SU-DHL-6 (cell line): Measurements from ENCODE around the gene POLD3.
A peak's percentile ranks its signal among the peaks of the same experiment; 100 is the strongest.

Experiments
- EZH2phosphoT487 ChIP-seq: fragments of 200-600 bp; sonication (generic), shearing (Covaris generic); conservative IDR thresholded peaks from 2 replicates; pipeline ENCODE4 v1.6.1; 2018; ENCODE audit warnings: mild to moderate bottlenecking, antibody characterized with exemption, low read length, moderate library complexity, mixed read lengths
- TF ChIP-seq, protein P1 (sequence below): fragments of 200-600 bp; sonication (generic); IDR thresholded peaks from one replicate; pipeline ENCODE4 v1.5.1; 2017; ENCODE audit warnings: antibody characterized with exemption, mild to moderate bottlenecking, low read length, moderate library complexity; ENCODE audit not compliant: insufficient read depth, poor library complexity, severe bottlenecking

DNA sequence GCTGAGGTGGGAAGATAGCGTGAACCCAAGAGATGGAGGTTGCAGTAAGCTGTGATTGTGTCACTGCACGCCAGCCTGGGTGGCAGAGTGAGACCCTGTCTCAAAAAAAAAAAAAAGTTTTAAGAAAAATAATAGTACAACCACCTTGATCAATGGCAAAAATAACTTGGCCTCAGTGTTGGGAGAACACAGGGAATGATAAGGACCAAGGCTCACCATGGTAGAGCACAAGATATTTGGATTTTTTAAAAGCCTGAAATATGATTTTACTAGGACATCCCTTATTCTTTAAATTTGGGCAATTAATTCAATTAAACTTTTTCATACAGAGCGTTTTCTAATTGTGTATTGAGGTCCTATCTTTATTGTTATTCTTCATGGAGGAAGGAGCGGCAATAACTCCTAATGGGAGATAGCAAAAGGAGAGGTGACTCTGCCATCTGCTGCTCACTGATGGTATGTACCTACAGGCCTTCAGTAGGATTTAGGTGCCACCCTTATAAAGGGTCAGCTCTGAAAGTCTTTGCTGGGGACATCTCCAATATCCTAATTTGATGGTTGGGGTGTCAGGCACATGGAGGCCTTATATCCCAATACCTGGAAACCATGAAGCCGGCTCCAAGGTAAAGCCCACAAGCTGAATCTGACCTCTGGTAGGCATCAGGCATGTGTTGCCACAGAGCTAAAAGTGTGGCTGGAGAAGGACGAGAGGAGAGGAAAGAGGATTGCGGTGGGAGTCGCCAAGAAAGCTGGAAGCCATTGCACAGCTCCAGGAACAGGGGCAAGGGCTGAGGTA is 21.9 kb upstream of the POLD3 start:
- TF ChIP-seq, protein P1, sequence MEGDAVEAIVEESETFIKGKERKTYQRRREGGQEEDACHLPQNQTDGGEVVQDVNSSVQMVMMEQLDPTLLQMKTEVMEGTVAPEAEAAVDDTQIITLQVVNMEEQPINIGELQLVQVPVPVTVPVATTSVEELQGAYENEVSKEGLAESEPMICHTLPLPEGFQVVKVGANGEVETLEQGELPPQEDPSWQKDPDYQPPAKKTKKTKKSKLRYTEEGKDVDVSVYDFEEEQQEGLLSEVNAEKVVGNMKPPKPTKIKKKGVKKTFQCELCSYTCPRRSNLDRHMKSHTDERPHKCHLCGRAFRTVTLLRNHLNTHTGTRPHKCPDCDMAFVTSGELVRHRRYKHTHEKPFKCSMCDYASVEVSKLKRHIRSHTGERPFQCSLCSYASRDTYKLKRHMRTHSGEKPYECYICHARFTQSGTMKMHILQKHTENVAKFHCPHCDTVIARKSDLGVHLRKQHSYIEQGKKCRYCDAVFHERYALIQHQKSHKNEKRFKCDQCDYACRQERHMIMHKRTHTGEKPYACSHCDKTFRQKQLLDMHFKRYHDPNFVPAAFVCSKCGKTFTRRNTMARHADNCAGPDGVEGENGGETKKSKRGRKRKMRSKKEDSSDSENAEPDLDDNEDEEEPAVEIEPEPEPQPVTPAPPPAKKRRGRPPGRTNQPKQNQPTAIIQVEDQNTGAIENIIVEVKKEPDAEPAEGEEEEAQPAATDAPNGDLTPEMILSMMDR = peak; percentile 69
- no peak for TF ChIP-seq EZH2phosphoT487
